ENCODE measurements around the gene LCP1. TPM values are rescaled to one million over a fixed set of nuclear protein-coding genes. Genes with fewer than 3 reads are reported as not detected.

LCP1 gene
- total and polyA plus RNA-seq, 4 donors = 6.2 to 76.5 (median 55.4) TPM

GRCh38 chr13:46100191-46100815, 81.7 kb downstream of the LCP1 start:
- Histone ChIP-seq H3K27me3 (ENCODE audit: control insufficient read depth in 1 of 2, insufficient read depth in 2 of 2, low read length in 1 of 2) (no peaks in the 10 kb centered on the region), H3K9me3 (ENCODE audit: control insufficient read depth, low read length) (peaks cover 2% of the 10 kb centered on the region), H3K27ac (ENCODE audit: low read depth in 1 of 2, low read length in 2 of 2) (no peak overlapping the region), H3K36me3 (ENCODE audit: control insufficient read depth in 1 of 2, insufficient read depth in 2 of 2, low read length in 1 of 2) (no peaks in the 10 kb centered on the region), H3K4me3 (ENCODE audit: low read length in 2 of 2) (no peak overlapping the region), H3K4me1 (ENCODE audit: control insufficient read depth in 1 of 2, insufficient read depth in 2 of 2, low read length in 2 of 2) (peaks cover 0 to 2% of the 10 kb centered on the region in 2 donors)
- 59 to 60% methylated on average over 1 of the region's 1 CpG for WGBS, 2 donors
- no peak for ATAC-seq (ENCODE audit: low FRiP score)
- intact Hi-C loops (cut with DNase I) = no loop called here
- no peak for DNase-seq

DNA sequence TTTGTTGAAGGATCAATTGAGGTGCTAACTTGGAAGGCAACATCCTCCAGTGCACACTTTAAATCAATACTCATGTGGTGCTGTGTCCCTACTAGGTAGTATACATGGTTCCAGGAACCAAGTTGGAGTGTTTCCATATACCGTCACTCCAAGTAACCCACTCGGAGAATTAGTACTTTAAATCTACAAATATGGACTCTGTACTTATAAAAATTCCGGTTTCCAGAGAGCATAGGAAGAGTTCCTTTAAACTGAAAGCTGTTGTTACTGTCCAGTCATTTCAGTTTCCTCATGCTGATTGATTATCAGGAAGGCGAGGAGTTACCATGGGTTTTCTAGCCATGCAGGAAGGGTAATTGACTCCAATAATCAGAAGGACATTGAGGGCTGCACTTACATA, 84.3 kb downstream of the LCP1 start:
- ATAC-seq (ENCODE audit: low FRiP score) (no peak), DNase-seq (no peak)
- WGBS, 2 donors = 79 to 84% methylated on average over 4 of the region's 4 CpGs
- Histone ChIP-seq H3K9me3 (ENCODE audit: control insufficient read depth, low read length) (peaks cover 2% of the 10 kb centered on the region), H3K27me3 (ENCODE audit: control insufficient read depth in 1 of 2, insufficient read depth in 2 of 2, low read length in 1 of 2) (no peaks in the 10 kb centered on the region), H3K4me1 (ENCODE audit: control insufficient read depth in 1 of 2, insufficient read depth in 2 of 2, low read length in 2 of 2) (peaks cover 0 to 2% of the 10 kb centered on the region in 2 donors), H3K4me3 (ENCODE audit: low read length in 2 of 2) (no peak overlapping the region), H3K36me3 (ENCODE audit: control insufficient read depth in 1 of 2, insufficient read depth in 2 of 2, low read length in 1 of 2) (no peaks in the 10 kb centered on the region), H3K27ac (ENCODE audit: low read depth in 1 of 2, low read length in 2 of 2) (no peak overlapping the region)
- intact Hi-C loops (cut with DNase I) = no loop called here

DNA sequence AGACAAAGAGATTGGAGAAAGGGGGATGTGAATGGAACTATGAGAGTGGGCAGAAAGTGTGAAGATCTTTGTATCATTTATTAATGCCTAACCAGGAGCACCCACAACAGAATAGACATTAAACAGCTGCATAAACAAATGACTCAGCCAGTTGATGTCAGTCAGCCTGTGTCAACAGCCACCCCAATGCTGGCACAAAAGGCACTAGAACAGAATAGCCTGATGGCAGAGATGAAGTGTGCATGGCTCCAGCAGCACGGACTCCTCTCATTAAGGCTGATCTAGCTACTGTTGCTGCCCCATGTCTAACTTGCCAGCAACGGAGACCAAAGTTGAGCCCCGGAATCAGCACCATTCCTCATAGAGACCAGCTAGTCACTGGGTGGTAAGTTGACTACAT, 85.0 kb downstream of the LCP1 start:
- Histone ChIP-seq H3K9me3 (ENCODE audit: control insufficient read depth, low read length) (peaks cover 2% of the 10 kb centered on the region), H3K27ac (ENCODE audit: low read depth in 1 of 2, low read length in 2 of 2) (no peak overlapping the region), H3K36me3 (ENCODE audit: control insufficient read depth in 1 of 2, insufficient read depth in 2 of 2, low read length in 1 of 2) (no peaks in the 10 kb centered on the region), H3K4me1 (ENCODE audit: control insufficient read depth in 1 of 2, insufficient read depth in 2 of 2, low read length in 2 of 2) (peaks cover 0 to 2% of the 10 kb centered on the region in 2 donors), H3K27me3 (ENCODE audit: control insufficient read depth in 1 of 2, insufficient read depth in 2 of 2, low read length in 1 of 2) (no peaks in the 10 kb centered on the region), H3K4me3 (ENCODE audit: low read length in 2 of 2) (no peak overlapping the region)
- intact Hi-C loops (cut with DNase I) = no loop called here
- no peak for DNase-seq
- 67 to 68% methylated on average over 3 of the region's 3 CpGs for WGBS, 2 donors
- ATAC-seq (ENCODE audit: low FRiP score) = no peak

GRCh38 chr13:46094478-46094877, 87.5 kb downstream of the LCP1 start:
- H3K27me3 ChIP-seq (ENCODE audit: control insufficient read depth in 1 of 2, insufficient read depth in 2 of 2, low read length in 1 of 2) = no peaks in the 10 kb centered on the region
- DNase-seq (no peak), ATAC-seq (ENCODE audit: low FRiP score) (no peak)
- no peak overlapping the region for H3K27ac ChIP-seq (ENCODE audit: low read depth in 1 of 2, low read length in 2 of 2)
- 86% methylated on average over 3 of the region's 3 CpGs for WGBS, 2 donors
- H3K36me3 ChIP-seq (ENCODE audit: control insufficient read depth in 1 of 2, insufficient read depth in 2 of 2, low read length in 1 of 2) = no peaks in the 10 kb centered on the region
- peaks cover 2% of the 10 kb centered on the region for H3K9me3 ChIP-seq (ENCODE audit: control insufficient read depth, low read length)
- H3K4me1 ChIP-seq (ENCODE audit: control insufficient read depth in 1 of 2, insufficient read depth in 2 of 2, low read length in 2 of 2) = no peaks in the 10 kb centered on the region
- intact Hi-C loops (cut with DNase I) = no loop called here
- H3K4me3 ChIP-seq (ENCODE audit: low read length in 2 of 2) = no peak overlapping the region

- ATAC-seq (ENCODE audit: low FRiP score) = no peak
- Histone ChIP-seq H3K27me3 (ENCODE audit: control insufficient read depth in 1 of 2, insufficient read depth in 2 of 2, low read length in 1 of 2) (no peaks in the 10 kb centered on the region), H3K4me1 (ENCODE audit: control insufficient read depth in 1 of 2, insufficient read depth in 2 of 2, low read length in 2 of 2) (no peaks in the 10 kb centered on the region), H3K36me3 (ENCODE audit: control insufficient read depth in 1 of 2, insufficient read depth in 2 of 2, low read length in 1 of 2) (no peaks in the 10 kb centered on the region), H3K4me3 (ENCODE audit: low read length in 2 of 2) (no peak overlapping the region), H3K27ac (ENCODE audit: low read depth in 1 of 2, low read length in 2 of 2) (no peak overlapping the region), H3K9me3 (ENCODE audit: control insufficient read depth, low read length) (no peaks in the 10 kb centered on the region)
- WGBS, 2 donors = 70 to 76% methylated on average over 5 of the region's 5 CpGs
- no peak for DNase-seq
- intact Hi-C loops (cut with DNase I) = no loop called here
These were observed 93.0 kb downstream of the LCP1 start for GRCh38 chr13:46088821-46089562.

DNA sequence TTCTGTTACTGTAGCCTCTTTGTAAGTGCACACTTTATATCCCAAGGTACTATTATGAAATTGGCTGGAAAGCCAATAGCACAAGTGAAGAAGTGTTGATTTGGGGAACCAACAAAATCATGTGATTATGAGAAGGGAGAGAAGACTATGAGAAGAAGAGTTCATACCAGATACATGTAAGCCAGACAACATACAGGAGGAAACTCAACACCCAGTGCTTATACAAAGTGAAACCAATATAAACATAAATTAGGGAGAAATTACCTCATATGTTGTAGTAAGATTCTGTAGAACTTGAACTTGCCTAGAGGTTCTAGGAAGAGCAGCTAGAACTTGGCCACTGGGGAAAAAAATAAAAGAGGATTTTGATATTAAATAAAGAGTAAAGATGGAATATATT, 94.5 kb downstream of the LCP1 start:
- ATAC-seq (ENCODE audit: low FRiP score) (no peak), DNase-seq (no peak)
- H3K9me3 ChIP-seq (ENCODE audit: control insufficient read depth, low read length) = no peaks in the 10 kb centered on the region
- intact Hi-C loops (cut with DNase I) = no loop called here
- H3K27me3 ChIP-seq (ENCODE audit: control insufficient read depth in 1 of 2, insufficient read depth in 2 of 2, low read length in 1 of 2) = no peaks in the 10 kb centered on the region
- H3K27ac ChIP-seq (ENCODE audit: low read depth in 1 of 2, low read length in 2 of 2) = no peak overlapping the region
- H3K36me3 ChIP-seq (ENCODE audit: control insufficient read depth in 1 of 2, insufficient read depth in 2 of 2, low read length in 1 of 2) = no peaks in the 10 kb centered on the region
- no peak overlapping the region for H3K4me3 ChIP-seq (ENCODE audit: low read length in 2 of 2)
- H3K4me1 ChIP-seq (ENCODE audit: control insufficient read depth in 1 of 2, insufficient read depth in 2 of 2, low read length in 2 of 2) = no peaks in the 10 kb centered on the region

- Histone ChIP-seq H3K27ac (ENCODE audit: low read depth in 1 of 2, low read length in 2 of 2) (no peak overlapping the region), H3K36me3 (ENCODE audit: control insufficient read depth in 1 of 2, insufficient read depth in 2 of 2, low read length in 1 of 2) (no peaks in the 10 kb centered on the region), H3K27me3 (ENCODE audit: control insufficient read depth in 1 of 2, insufficient read depth in 2 of 2, low read length in 1 of 2) (no peaks in the 10 kb centered on the region), H3K4me3 (ENCODE audit: low read length in 2 of 2) (no peak overlapping the region), H3K9me3 (ENCODE audit: control insufficient read depth, low read length) (no peaks in the 10 kb centered on the region), H3K4me1 (ENCODE audit: control insufficient read depth in 1 of 2, insufficient read depth in 2 of 2, low read length in 2 of 2) (no peaks in the 10 kb centered on the region)
- ATAC-seq (ENCODE audit: low FRiP score) (no peak), DNase-seq (no peak)
- 91 to 94% methylated on average over 12 of the region's 12 CpGs for WGBS, 2 donors
- intact Hi-C loops (cut with DNase I) = no loop called here
These were observed 95.0 kb downstream of the LCP1 start for GRCh38 chr13:46086985-46087384.

DNA sequence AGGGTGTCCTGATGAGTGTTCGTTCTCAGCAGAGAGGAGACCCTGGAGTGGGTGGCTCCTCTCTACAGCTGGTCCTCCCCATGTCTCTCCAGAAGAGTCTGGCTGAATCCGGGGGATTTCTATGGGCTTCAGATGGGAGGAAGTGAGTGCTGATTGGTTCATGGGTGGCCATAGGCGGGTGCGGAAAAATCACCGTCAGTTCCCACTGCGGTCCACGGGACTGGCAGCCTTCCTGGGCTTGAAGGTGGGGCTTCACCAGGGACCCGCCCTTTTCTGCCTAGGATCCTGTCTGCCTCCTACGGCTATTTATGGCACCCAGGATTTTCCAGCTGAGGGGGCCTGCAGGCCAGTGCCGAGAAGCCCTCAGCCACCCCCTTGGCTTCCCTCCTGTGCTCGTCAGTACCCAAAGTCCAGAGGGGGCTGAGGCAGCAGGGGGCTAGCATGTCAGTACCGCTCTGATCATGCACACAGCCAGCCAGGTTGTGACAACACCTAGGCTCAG, 95.5 kb downstream of the LCP1 start:
- Histone ChIP-seq H3K36me3 (ENCODE audit: control insufficient read depth in 1 of 2, insufficient read depth in 2 of 2, low read length in 1 of 2) (no peaks in the 10 kb centered on the region), H3K9me3 (ENCODE audit: control insufficient read depth, low read length) (no peaks in the 10 kb centered on the region), H3K4me3 (ENCODE audit: low read length in 2 of 2) (no peak overlapping the region), H3K4me1 (ENCODE audit: control insufficient read depth in 1 of 2, insufficient read depth in 2 of 2, low read length in 2 of 2) (no peaks in the 10 kb centered on the region), H3K27ac (ENCODE audit: low read depth in 1 of 2, low read length in 2 of 2) (no peak overlapping the region), H3K27me3 (ENCODE audit: control insufficient read depth in 1 of 2, insufficient read depth in 2 of 2, low read length in 1 of 2) (no peaks in the 10 kb centered on the region)
- no peak for DNase-seq
- WGBS, 2 donors = 81 to 86% methylated on average over 12 of the region's 12 CpGs
- ATAC-seq (ENCODE audit: low FRiP score) = no peak
- intact Hi-C loops (cut with DNase I) = no loop called here

DNA sequence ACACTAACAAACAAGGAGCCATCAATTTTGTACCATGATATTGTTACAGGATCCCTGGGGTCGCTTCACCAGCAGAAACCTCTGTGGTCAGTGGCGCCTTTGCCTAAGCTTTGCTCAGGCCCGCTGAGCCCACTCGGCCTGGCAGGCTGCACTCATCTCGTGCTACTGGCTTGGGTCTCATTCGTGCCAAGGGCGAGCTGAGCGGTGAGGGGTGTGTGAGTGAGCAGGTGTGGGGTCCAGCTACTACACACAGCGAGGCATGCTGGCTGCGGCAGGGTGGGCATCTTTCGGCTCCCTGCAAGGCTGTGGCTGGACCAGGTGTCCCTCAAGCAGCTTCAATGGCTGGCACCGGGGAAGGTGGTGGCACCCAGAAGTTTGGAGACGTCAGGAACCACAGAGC, 96.2 kb downstream of the LCP1 start:
- DNase-seq (no peak), ATAC-seq (ENCODE audit: low FRiP score) (no peak)
- Histone ChIP-seq H3K36me3 (ENCODE audit: control insufficient read depth in 1 of 2, insufficient read depth in 2 of 2, low read length in 1 of 2) (no peaks in the 10 kb centered on the region), H3K27ac (ENCODE audit: low read depth in 1 of 2, low read length in 2 of 2) (no peak overlapping the region), H3K27me3 (ENCODE audit: control insufficient read depth in 1 of 2, insufficient read depth in 2 of 2, low read length in 1 of 2) (no peaks in the 10 kb centered on the region), H3K9me3 (ENCODE audit: control insufficient read depth, low read length) (no peaks in the 10 kb centered on the region), H3K4me1 (ENCODE audit: control insufficient read depth in 1 of 2, insufficient read depth in 2 of 2, low read length in 2 of 2) (no peaks in the 10 kb centered on the region), H3K4me3 (ENCODE audit: low read length in 2 of 2) (no peak overlapping the region)
- intact Hi-C loops (cut with DNase I) = no loop called here
- WGBS, 2 donors = 92 to 93% methylated on average over 13 of the region's 13 CpGs
